ENCODE measurements around the gene PXDN. TPM values are rescaled to one million over a fixed set of nuclear protein-coding genes. Genes with fewer than 3 reads are reported as not detected.

PXDN gene
- total and polyA plus RNA-seq, 2 of the 4 experiments (the other 2 are of a cell fraction): 153 to 332 TPM

- Histone ChIP-seq H4K5ac (ENCODE audit: low read depth, low read length) (no peak overlapping the region), H2BK120ac (ENCODE audit: low read depth, low read length) (peak overlapping the region; percentile 98), H2BK5ac (ENCODE audit: low read depth, low read length, poor library complexity, severe bottlenecking) (peak overlapping the region; percentile 73), H4K20me1 (ENCODE audit: insufficient read depth, low read length) (no peaks in the 10 kb centered on the region), H2AFZ (replicated peaks; ENCODE audit: low read length, poor library complexity) (peak overlapping the region; percentile 80), H3K14ac (replicated peaks; ENCODE audit: low read depth, low read length) (peak overlapping the region; percentile 18; the same call in 1 of the 2 replicates), H3K18ac (ENCODE audit: low read depth, low read length) (no peak overlapping the region), H3K27me3 (ENCODE audit: control insufficient read depth, insufficient read depth, low read length) (no peaks in the 10 kb centered on the region), H3K9ac (ENCODE audit: low read depth, low read length) (no peak overlapping the region), H3K4ac (ENCODE audit: low read depth, low read length) (peak overlapping the region; percentile 81), H3K23ac (ENCODE audit: low read depth, low read length) (no peak overlapping the region), H3K9me3 (ENCODE audit: control insufficient read depth, insufficient read depth, low read length) (no peaks in the 10 kb centered on the region), H2AK5ac (ENCODE audit: low read depth, low read length) (peak overlapping the region; percentile 91; the same call in 1 of the 2 replicates), H3K4me2 (ENCODE audit: low read depth, low read length) (peak overlapping the region; percentile 38), H4K8ac (ENCODE audit: low read depth in 2 of 2, low read length in 2 of 2) (peak overlapping the region in 1 of 2 experiments; percentile 37; a peak in 1 of 4 replicates), H2BK15ac (ENCODE audit: low read depth, low read length) (peak overlapping the region; percentile 52; the same call in 2 of the 3 replicates), H2AK9ac (replicated peaks; ENCODE audit: low read depth, low read length, poor library complexity) (peak overlapping the region; percentile 33), H2BK20ac (ENCODE audit: low read depth, low read length) (peak overlapping the region; percentile 96), H3K79me1 (ENCODE audit: low read depth in 1 of 2, low read length in 2 of 2) (no peaks in the 10 kb centered on the region), H3K4me3 (ENCODE audit: insufficient read depth, low read depth, low read length) (no peak overlapping the region), H3K27ac (ENCODE audit: insufficient read depth, low read length) (peak overlapping the region; percentile 61; the same call in 1 of the 2 replicates), H3K56ac (ENCODE audit: extremely low read depth, insufficient read depth, low read length) (peak overlapping the region; percentile 36; the same call in 1 of the 2 replicates), H3K36me3 (ENCODE audit: control insufficient read depth, insufficient read depth, low read length) (no peaks in the 10 kb centered on the region), H3K4me1 (ENCODE audit: control insufficient read depth, insufficient read depth, low read length) (peaks cover 7% of the 10 kb centered on the region), H3K9me1 (ENCODE audit: insufficient read depth, low read length) (0 out of 2 replicates have a peak, but pooled peaks cover 3% of the 10 kb centered on the region), H4K91ac (ENCODE audit: insufficient read depth, low read depth, low read length) (peak overlapping the region; percentile 88)
- POLR2A ChIA-PET (ENCODE audit: unreplicated experiment): interaction anchor here (0.9 kb wide), 1 partner anchor 22 kb away, joined by 4 read pairs; no protein-coding TSS in a partner anchor
- WGBS, 2 experiments (ENCODE audit: extremely low coverage in 2 of 2, insufficient read length in 1 of 2): 17% methylated on average over 9 of the region's 16 CpGs; no CpG with 5 or more reads in 1 of the 2 experiments
- DNase-seq: peak; percentile 89
- BruUV-seq (replicated peaks): no TSS peak
- in situ Hi-C loops (cut with MboI; ENCODE audit: low sequenced_read_pairs) (no loop called here), intact Hi-C loops (cut with micrococcal nuclease) (loop anchor here (1.0 to 2.0 kb wide), 2 partner anchors 25 to 117 kb away; no protein-coding TSS in a partner anchor), dilution Hi-C loops (cut with HindIII; ENCODE audit: low sequenced_read_pairs, unreplicated experiment) (no loop called here)
- peak; percentile 83 for ATAC-seq (ENCODE audit: low read depth)
- CTCF ChIA-PET: interaction anchor here (1.0 to 1.5 kb wide), 2 partner anchors 14 to 26 kb away, joined by 3 to 4 read pairs; no protein-coding TSS in a partner anchor
- peak; percentile 66 for TF ChIP-seq CEBPB (IDR thresholded peaks at IDR 0.05; ENCODE audit: low read depth, low read length)
- TF ChIP-seq BHLHE40 (IDR thresholded peaks at IDR 0.05; ENCODE audit: low read depth, low read length): peak; percentile 49; the same call in 1 of the 2 replicates
- no peak for TF ChIP-seq MAZ (IDR thresholded peaks at IDR 0.05; ENCODE audit: borderline replicate concordance, low read depth, low read length)
- no peak for TF ChIP-seq POLR2A (IDR thresholded peaks at IDR 0.05; ENCODE audit: low read depth, low read length)
- 0 out of 2 replicates have a peak, but pooled peaks have one; percentile 3 for TF ChIP-seq CTCF (conservative IDR thresholded peaks at IDR 0.05; ENCODE audit: low read depth, low read length)
- peak; percentile 91; the same call in 1 of the 2 replicates for TF ChIP-seq MXI1 (IDR thresholded peaks at IDR 0.05; ENCODE audit: borderline replicate concordance, low read depth, low read length)
- no peak for TF ChIP-seq SMC3 (IDR thresholded peaks at IDR 0.05; ENCODE audit: low read depth, low read length)
- no peak for TF ChIP-seq RFX5 (IDR thresholded peaks at IDR 0.05; ENCODE audit: low read depth, low read length)
- no peak for TF ChIP-seq ELK1 (IDR thresholded peaks at IDR 0.05; ENCODE audit: borderline replicate concordance, low read depth, low read length)
- no peak for TF ChIP-seq RAD21 (IDR thresholded peaks at IDR 0.05; ENCODE audit: low read length)
- TF ChIP-seq USF2 (IDR thresholded peaks at IDR 0.05; ENCODE audit: low read depth, low read length): peak; percentile 53; the same call in 1 of the 2 replicates
- no peak for TF ChIP-seq FOS (IDR thresholded peaks at IDR 0.05; ENCODE audit: low read depth, low read length)
- no peak for TF ChIP-seq RCOR1 (IDR thresholded peaks at IDR 0.05; ENCODE audit: insufficient replicate concordance, low read length)
These were observed 47.5 kb upstream of the PXDN start for GRCh38 chr2:1791685-1792435.
